A172 (cell line): ENCODE measurements around the gene ZNF583. TPM values are rescaled to one million over a fixed set of nuclear protein-coding genes. Genes with fewer than 3 reads are reported as not detected.
A peak's percentile ranks its signal among the peaks of the same experiment; 100 is the strongest.

Experiments used
- DNase-seq: peaks from one replicate; pipeline ENCODE4 v3.0.0-alpha.2; 2015; ENCODE audit warnings: low spot score
- total RNA-seq: library from RNA; depleted of rRNA; stranded (reverse); fragments of >200 nt; shearing (Covaris generic); gene quantifications from 2 replicates; pipeline ENCODE4 v1.2.3, GENCODE V29; 2014; rRNA removed

Gene ZNF583
- total RNA-seq: 11.5 and 14.0 TPM in 2 replicates

- DNase-seq: peak; percentile 95
These were observed at the start of gene ZNF583 for GRCh38 chr19:56403764-56404704. Gene ZNF583 (plus strand): TSS chr19:56404332. CDS start chr19:56407115, 2,783 bp downstream.

GRCh38 chr19:56355517-56355916 lies 48.6 kb upstream of the ZNF583 start:
- no peak for DNase-seq

GRCh38 chr19:56356944-56357343 lies 47.2 kb upstream of the ZNF583 start:
- no peak for DNase-seq

GRCh38 chr19:56360841-56361240 lies 43.3 kb upstream of the ZNF583 start:
- DNase-seq: no peak

- no peak for DNase-seq
These were observed 36.1 kb upstream of the ZNF583 start for GRCh38 chr19:56367829-56368711.

GRCh38 chr19:56369886-56370676 lies 34.1 kb upstream of the ZNF583 start:
- DNase-seq: no peak

- no peak for DNase-seq
These were observed 31.9 kb upstream of the ZNF583 start for GRCh38 chr19:56372281-56372680.

GRCh38 chr19:56377105-56377924 lies 26.8 kb upstream of the ZNF583 start:
- peak; percentile 40 for DNase-seq

- DNase-seq: peak; percentile 25
These were observed 20.1 kb upstream of the ZNF583 start for GRCh38 chr19:56383826-56384605.

GRCh38 chr19:56393119-56394012 lies 10.8 kb upstream of the ZNF583 start, which contains the start of gene ZNF582:
Gene ZNF582 (minus strand): TSS chr19:56393534. CDS start chr19:56391752, 1,782 bp downstream.
- peak; percentile 60 for DNase-seq

- DNase-seq: no peak
These were observed 5.3 kb upstream of the ZNF583 start for GRCh38 chr19:56398809-56399208.

GRCh38 chr19:56400485-56400884 lies 3.6 kb upstream of the ZNF583 start:
- DNase-seq: no peak

- peak; percentile 10 for DNase-seq
These were observed 871 bp upstream of the ZNF583 start for GRCh38 chr19:56403261-56403660.

- no peak for DNase-seq
These were observed 549 bp downstream of the ZNF583 start for GRCh38 chr19:56404705-56405056.

- no peak for DNase-seq
These were observed 930 bp downstream of the ZNF583 start for GRCh38 chr19:56405062-56405461.

GRCh38 chr19:56423276-56423984 lies 19.3 kb downstream of the ZNF583 start:
- DNase-seq: no peak

GRCh38 chr19:56423985-56424353 lies 19.8 kb downstream of the ZNF583 start:
- peak; percentile 13 for DNase-seq

GRCh38 chr19:56441206-56441792 lies 37.2 kb downstream of the ZNF583 start:
- no peak for DNase-seq
